NOMO-1 (cell line): Measurements from ENCODE around the gene TMEM258.

Source experiments
- DNase-seq, 2 experiments: peaks; one replicate each; lab custom pipeline; 2025; ENCODE audit not compliant: unreplicated experiment in 2 of 2; lab: John Stamatoyannopoulos, UW

Gene TMEM258

DNA sequence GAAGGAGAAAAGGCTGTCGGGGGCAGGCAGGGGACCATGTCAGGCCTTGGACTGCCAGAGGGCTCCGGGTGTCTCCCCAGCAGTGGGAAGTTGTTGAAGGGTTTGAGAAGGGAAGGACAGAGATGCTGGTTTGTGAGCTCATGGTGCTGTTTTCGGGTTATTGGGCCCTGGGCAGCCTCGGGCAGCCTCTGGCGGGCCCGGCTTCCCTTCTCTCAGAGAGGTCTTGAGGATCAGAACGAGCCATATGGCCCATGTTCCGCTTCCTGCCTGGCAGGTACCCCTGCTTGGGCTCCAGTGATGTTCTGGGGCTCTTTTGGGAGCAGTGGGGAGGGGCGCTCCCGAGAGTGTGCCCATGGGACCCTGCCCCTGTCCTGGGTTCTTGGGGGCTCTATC is 30.2 kb downstream of the TMEM258 start:
- no peak for DNase-seq

DNA sequence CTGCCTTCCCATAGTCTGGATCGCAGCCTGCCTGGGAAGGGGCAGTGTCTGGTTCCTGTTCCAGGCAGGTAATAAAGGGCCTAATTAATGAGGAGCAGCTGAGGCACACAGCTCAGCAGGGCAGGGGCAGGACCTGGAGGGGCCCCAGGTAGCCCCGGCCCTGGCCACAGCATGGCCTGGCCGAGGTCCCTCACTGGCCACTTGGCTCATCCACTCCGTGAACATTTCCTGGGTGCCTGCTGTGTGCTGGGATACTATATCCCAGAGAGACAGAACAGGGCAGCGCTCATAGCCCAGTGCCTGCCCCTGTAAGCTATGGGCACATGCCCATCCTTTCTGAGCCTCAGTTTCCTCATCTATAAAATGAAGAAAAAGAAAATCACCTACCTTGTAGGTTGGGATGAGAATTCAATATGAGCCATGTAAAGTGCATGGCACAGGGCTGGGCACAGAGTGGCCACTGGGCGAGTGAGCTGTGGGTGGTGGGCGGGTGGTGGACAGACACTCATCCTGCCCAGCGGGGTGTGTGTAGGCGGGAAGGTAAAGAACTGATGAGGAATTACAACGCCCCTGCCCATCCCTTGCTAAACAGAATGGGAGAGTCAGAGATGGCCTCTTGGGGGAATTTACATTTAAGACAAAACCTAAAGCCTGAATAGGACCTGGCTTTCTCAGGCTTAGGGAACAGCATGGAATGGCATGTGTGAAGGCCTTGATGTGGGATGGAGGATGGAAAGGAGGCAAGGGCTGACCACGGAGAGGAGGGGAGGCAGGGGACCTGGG is 30.8 kb downstream of the TMEM258 start:
- no peak for DNase-seq

DNA sequence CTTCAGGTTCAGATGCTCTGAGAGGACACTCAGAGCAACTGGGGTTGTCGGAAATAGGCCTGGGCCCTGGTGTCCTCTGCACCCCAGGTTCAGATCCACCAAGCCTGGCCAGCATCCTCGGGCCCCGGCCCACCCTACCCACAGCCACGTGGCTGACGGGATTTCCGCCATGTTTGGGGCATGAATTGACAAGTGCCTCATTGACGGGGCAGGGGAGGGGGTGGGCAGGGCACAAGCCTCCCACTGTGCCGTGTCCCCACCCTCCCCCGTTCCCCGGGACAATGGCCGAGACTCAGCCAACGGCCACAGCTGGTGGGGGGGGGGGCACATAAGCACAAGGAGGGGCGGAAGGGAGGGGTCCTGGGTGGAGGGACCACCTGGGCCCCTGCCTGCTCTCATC is 31.5 kb downstream of the TMEM258 start:
- DNase-seq: no peak

DNA sequence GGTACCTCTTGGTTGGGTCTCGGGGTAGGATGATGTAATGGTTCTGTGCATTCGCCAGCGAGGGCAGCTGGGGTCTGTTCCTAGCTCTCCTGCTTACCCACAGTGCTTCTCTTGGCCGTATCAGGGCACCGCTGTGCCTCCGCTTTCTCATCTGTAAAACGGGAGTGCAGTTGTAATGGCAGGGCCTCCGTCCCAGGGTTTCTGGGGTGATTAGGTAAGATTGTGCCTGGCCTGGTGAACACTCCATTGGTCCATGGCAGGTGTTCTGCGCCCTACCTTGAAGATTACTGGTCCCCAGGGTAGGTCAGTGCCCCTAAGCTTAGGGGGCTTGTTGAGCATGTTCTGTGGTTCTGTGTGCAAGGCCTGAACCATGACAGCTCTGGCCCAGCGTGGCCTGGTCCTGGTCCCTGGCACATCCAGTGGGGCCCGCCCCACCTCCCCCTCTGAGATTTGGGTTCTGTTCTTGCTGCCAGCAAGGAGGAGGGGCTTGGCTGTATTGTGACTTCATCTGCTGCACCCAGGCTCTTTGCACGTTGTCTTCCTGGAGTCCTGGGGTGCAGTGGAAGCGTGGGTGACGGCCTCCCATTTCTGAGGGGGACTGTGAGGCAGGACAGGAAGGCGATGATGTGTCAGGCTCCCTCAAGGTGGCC is 35.1 kb downstream of the TMEM258 start:
- DNase-seq: no peak

DNA sequence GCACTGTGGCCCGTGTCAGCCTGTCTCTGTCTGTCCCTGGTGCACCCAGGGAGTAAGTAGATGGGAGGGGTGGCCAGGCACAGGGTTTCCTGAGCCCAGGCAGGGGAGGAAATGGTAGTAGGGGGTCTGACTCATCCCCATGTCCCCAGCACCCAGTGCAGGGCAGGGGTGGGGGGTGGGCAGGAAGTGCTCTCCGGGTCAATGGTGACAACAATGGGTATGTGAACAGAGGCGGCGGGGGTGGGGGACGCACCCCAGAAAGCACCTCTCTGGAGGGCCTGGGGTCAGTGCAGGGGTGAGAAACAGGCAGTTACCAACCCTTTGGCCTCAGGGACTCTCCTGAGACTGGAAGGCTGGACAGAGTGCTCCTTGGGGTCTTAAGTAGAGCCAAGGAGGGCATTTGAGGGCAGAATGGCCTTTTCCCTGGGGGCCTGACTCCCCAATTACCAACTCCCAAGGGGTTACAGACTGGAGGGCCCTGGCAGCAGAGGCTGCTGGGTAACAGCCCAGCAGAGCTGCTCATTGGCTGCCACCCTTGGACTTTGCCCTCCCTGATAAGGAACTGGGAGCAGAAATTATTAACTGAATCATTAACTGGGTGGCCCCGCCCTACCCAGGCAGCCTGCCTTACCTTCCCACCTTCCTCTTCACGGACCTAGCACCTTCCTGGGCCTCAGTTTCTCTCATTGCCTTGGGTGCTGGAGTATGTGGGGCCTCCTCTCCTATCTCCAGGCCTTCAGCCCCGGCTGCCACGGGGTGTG is 35.8 kb downstream of the TMEM258 start:
- peak; percentile 22 to 37 for DNase-seq

DNA sequence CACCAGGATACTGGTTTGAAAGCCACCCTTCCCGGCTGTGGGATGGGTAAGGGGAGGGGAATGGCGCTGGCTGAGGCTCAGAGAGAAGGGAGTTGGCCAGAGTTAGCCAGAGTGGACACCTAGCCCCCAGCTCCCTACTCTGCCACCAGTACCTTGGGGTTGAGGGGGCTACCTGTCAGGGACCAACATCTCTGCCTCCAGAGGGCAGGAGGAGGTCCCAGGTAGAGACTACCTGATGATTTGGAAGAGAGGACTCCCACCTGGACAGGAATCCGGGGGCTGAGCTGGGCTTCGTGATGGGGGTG is 36.3 kb downstream of the TMEM258 start:
- no peak for DNase-seq

DNA sequence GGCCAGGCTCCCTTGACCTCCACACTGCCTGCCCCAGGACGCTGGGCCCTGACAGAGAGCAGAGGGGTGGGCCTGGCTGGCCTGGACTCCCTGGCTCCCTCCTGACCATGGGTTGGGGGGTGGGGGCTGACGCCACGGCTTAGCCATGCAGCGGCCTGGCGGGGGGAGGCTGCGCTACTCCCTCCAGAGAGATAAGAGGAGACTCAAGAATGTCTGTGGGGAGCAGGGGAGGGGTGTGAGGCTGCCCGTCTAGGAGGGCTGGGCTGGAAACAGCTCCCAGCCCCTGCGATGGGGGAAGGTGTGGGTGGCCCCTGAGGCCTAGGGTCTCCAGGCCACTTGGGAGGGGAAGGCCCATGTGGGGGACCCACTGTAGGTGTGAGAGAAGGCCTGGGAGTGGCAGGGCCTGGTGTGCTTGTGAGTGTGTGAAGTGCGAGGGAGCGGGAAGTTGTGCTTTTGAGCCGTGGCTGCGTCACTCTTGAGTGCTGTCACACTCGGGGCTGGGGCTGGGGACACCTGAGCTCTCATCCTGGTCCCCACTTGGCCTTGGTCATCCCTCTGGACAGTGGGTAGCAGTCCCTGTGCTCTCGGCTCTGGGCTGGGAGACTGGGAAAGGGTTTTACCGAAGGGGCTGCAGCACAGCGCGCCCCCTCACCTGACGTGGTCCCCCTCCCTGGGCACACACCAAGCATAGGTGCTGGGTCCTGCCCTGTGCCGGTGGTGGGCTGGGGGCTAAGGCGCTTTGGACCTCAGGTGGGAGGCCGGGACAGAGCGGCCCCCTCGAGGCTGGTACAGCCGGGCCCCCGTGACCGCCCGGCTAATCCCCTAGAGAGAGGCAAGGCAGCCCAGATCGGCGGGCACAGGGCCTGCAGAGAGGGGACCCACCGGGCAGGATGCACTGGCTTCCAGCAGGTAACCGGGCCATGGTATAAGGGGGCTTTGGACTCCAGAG is 37.6 kb downstream of the TMEM258 start:
- no peak for DNase-seq

DNA sequence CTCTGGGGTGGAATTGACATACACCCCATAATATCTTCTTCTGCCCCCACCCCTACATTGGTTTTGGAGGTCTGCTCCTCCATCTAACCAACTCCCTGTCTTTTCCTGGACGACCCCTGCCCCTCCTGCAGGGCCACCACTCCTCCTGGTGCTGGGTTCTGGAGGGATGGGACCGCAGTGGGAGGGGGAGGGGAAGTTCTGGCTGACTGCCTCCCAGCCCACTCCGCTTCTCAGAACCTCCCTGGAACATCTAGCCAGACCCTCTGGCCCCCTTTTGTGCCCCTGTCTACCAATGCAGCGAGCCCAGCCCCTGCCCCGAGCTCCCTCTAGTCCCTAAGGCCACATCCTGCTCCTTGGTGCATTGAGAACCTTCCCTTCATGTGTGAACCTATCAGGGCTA is 38.7 kb downstream of the TMEM258 start:
- no peak for DNase-seq

DNA sequence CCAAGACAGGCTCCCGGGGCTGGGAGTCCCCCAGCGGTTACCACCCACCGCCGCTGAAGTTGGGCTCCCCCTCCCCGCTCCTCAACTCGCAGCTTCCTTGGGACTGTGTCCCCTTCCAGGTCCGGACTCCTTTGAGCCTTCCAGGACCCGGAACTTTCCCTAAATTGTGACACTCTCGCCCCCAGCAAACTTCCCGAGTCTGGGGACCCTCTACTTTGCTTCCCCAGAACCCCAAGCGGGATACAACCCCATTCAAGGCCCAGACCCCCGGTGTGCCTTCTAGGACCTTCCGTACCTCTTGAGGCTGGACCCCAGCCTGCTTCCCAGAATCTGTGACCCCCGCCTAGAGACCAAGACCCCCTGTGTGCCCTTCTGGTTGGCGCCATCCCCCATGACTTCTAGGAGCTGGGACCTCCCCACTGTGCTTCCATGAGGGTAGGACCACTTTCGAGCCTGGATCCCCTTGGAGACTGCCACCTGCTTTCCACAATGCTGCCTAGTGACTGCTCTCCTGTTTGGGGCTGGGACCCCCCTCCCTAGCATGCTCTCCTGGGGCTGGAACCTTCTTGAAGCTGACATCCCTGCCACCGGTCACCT is 39.4 kb downstream of the TMEM258 start:
- DNase-seq: no peak

DNA sequence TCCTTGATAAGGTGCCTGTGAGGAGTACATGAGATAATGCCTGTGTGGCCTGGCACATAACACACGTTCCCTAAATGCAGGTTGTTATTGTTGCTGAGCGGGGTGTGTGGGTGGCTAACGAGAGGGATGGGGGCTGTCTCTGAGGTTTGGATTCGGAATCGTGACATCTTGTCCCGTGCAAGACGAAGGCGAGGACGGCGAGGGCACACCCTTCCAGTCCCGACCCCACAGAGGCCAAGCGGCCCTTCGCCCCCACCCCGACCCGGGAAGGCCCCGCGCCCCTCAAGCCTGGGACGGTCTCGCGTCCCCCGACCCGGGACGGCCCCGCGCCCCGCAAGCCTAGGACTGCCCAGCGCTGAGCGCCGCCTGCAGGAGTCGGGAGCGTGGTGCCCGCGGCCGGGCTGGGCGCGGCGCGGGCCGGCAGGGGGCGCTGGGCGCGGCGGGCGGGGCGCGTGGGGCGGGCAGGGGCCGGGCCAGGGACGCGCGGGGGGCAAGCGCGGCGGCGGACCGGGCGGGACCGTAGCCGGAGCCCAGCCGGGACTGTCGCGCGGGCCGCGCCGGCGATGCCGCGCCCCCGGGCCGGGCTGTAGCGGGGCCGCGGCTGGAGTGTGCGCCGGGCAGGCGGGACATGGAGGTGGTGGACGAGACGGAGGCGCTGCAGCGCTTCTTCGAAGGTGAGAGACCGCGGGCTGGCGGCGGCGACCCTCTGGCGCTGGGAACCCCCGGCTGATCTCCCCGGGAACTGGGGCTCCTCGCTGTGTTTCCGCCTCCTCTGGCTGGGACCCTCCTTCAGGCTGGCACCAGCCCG is 40.1 kb downstream of the TMEM258 start, which contains the start of gene MYRF:
MYRF (plus strand) TSS at position 520 of the 808 bp plus-strand sequence; CDS start at position 629, 109 bp downstream.
- peak; percentile 46 to 58 for DNase-seq

DNA sequence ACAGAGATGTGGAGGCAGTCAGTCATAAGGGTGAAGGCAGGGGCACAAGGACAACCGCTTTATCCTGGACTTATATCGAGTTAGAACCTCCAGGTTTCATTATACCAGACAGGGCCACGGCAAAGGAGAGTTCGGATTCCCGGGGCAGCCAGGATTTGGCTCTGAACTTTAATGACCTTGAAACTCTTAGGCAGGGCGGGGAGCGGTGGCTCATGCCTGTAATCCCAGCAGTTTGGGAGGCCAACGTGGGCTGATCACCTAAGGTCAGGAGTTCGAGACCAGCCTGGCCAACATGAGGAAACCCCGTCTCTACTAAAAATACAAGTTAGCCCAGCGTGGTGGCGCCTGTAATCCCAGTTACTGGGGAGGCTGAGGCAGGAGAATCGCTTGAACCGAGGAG is 41.0 kb downstream of the TMEM258 start:
- DNase-seq: no peak

DNA sequence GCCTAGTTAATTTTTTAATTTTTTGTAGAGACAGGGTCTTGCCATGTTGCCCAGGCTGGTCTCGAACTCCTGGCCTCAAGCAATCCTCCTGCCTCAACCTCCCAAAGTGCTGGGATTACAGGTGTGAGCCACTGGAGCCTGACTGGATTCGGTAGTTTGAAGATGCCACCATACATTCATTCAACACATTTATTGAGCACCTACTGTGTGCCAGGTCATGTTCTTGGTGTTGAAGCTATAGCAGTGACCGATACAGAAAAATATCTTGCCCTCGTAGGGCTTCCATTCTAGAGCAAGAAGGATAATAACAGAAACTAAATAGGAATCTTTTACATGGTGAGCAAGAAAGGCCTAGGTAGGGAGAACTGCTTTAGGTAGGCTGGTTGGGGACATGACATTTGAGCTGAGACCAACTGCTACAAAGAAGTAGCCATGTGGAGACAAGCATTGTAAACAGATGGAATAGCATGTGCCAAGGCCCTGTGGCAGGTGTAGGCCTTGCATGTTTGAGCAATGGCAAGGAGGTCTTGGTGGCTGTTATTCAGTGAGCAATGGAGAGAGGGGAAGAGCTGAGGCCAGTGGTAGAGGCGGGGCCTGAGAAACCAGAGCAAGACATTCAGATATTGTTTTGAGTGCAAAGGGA is 41.6 kb downstream of the TMEM258 start:
- DNase-seq: no peak

DNA sequence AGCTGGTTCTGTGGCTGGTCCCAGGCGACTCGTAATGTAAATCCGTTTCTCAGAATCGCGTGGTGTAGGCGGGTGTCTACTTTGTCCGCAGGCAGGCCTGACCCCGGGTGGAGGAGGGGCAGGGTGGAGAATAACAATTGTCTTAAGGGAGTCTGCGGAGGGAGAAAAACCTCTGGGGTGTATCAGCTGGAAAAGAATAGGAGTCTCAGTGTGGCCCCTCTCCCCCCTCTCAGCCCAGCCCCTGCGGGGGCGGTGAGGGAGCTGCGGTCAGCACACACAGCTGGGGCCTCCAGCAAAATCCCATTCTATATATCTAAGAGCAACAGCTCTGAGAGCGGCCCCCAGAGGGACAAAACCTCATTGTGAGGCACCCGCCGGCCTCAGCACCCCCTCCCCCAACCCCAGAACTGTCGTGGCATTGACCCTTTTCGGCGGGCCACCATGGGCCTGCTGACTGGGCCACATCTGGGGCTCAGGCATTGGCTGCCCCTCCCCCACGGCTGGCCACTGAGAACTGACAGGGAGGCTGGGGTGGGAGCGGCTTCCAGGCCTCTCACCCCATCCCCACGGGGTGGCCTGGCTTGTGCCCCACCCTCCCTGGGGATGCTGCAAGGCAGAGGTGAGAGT is 42.7 kb downstream of the TMEM258 start:
- DNase-seq: no peak

DNA sequence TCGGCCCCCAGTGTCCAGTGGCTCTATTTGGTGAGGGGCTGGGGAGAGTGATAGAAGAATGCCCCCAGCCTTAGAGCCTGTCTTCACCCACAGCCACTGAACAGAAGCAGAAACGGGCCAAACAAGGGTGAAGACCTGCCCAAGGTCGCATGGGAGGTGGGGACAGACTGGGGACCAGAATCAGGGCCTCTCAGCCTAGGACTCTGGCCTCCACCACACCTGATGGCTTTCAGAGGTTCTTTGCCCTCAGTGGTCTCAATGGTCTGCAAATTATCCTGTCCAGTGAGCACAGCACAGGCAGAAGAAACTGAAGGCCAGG is 44.5 kb downstream of the TMEM258 start:
- DNase-seq: no peak

DNA sequence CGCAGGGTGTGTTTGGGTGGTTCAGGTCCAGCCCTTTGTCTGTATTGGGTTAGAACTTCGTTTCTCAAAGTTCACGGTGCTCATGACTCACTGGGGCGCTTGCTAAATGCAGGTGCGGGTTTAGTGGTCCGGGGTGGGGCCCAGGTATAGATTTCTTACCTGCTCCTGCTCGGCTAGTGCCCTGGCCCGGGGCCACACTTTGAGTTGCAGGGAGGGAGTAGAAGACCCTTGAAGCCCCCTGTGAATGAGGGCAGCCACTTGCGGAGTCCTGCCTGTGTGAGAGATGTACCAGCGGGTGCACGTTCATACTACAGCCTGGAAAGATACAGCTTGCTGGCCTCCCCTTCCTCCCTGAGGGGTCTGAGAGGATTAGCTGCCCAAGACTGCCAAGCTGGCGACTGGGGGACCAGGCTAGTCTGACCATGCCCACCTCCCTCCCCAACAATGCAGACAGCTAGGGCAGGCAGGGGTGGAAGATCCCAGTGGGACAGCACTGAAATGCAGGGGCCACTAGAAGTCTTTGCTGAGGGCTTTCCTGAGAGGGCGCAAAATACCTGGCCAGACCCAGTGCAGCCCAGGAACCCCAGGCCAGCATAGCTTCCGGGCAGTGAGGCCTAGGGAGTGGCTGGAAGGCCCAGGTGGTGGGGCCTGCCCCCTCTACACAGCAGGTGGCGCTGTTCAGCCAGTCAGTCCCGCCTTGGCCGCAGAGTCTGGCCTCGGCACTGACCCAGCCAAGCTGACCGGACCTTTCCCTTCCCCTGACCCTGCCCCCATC is 45.0 kb downstream of the TMEM258 start:
- peak; percentile 48 to 49 for DNase-seq

DNA sequence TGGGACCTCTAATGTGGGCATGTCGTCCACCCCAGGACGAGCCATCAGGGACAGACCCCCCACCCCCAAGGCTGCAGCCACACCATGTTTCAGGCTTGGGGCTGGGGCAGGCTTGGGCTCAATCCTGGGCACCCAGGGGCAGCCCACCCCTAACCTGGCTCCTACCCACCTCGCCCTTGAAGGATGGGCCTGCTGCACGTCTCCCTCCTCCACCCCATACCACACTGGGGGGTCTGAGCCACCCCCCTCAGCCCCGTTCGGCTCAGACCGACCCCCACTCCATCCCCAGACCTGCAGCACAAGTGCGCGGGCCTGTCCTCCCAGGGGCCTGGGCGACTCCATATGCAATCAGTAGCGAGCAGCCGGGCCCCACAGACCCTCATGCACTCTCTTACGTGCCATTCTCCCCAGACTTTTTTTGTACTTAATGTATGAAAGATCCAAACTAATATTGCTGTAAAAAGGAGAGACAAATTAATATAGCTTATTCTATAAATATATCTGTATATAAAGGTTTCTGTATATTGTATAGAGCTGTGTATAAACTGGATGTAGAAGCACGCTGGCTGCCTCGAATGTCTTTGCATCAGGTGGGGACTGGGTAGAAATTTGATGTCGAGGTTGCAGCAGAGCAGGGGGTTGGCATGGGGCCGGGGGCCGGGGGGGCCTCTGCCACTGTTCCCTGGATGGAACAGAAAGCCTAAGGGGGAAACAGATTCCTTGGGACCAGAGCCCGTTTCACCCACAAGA is 45.8 kb downstream of the TMEM258 start:
- DNase-seq: no peak

DNA sequence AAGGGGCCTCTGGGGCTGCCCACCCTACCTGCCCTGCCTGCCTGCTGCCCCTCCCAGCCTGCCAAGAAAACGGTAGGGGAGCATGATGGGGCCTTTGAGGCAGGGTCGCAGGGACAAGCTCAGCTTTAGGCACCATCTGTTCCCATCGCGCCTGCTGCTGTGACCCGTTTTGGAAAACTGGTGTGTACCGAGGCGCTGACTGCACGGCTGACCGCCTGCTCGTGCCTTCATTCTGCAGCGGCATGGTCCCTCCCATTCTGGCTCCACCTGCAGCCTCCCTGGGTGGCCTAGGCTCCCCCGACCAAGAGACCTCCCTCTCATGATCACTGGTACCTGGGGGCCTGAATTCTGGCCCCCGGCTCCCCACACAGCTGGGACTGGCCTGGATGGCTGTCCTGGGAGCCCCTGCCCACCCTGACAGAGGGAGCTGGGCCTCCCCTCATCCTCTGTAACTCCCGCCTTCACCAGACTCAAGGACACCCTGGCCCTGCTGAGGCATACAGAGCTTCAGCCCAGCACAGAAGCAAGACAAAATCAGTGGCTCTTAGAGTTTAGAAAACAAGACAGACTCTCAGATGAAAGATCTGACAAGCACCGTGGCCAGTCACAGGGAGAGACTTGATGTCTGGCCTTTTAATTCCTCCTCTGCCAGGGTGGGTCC is 46.5 kb downstream of the TMEM258 start:
- no peak for DNase-seq
